Measurements from ENCODE around the gene DGUOK.
"Not testable (repeated sequence)": the region's sequence is repeated elsewhere in the genome, so short reads cannot be mapped to it uniquely, and the experiment has no call there.

The DGUOK gene

DNA sequence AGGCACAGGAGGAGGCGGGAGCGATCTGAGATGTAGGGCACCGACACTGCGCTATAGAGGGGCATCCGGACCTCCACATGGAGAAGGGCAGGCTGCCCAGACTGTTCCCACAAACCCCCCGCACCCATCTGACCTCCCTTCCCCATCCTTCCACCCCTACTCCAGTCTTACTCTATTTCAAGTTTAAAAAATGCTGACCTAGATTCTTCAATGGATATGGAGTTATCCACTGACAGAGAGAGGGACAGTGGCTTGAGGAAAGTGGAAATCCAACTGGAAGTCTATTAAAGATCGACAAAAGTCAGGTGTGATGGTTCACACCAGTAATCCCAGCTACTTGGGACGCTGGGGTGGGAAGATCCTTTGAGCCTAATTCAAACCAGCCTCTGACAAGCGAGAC lies 5.1 kb upstream of the DGUOK start:
- no peak for DNase-seq

DNA sequence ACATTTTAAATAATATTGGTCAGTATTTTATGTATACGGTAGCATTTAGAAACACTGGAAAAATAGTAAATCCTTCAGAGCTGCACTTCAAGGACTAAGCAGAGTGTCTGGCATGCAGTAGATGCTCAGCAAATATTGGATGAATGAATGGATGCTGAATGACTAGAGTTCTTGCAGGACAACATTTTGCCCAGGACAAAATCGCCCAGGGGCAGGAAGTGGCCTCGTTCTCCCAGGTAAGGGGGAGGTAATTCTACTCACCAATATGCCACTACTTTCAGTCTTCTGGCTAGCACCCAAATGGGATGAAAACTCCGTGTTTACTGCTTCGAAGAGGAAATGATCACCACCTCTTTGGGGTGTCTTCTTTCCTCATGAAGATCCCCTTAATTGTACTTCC lies 4.0 kb upstream of the DGUOK start:
- no peak for DNase-seq

DNA sequence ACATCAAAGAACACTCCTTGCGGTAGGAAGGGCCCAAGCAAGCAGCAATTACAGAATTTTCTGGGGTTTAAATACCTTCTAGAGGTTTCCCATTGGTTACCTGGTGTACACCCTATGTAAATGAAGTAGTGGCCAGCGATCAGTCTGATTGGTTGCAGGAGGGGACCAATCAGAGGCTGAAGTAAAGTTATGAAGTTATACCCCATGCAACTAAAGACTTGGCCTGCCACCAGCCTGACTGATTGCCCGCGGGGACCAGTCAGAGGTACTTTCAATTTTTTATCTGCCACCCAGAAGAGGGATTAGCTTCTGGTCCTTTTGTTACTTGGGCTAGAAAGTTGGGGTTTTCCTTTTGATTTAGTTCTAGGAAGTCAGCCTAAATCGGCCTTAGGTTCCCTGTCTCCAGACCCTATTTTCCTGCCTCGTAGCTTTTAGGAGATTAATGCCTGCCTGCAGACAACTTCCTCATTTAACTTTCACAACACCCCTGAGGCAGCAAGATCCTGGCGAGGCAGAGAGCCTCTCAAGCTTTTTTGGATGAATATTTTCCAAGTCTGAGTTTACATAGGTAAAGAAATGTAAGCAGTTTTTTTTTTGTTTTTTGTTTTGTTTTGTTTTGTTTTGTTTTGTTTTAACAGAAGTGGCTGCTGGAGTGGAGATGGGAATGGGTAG lies 1.5 kb upstream of the DGUOK start:
- peak; percentile 58 for DNase-seq

DNA sequence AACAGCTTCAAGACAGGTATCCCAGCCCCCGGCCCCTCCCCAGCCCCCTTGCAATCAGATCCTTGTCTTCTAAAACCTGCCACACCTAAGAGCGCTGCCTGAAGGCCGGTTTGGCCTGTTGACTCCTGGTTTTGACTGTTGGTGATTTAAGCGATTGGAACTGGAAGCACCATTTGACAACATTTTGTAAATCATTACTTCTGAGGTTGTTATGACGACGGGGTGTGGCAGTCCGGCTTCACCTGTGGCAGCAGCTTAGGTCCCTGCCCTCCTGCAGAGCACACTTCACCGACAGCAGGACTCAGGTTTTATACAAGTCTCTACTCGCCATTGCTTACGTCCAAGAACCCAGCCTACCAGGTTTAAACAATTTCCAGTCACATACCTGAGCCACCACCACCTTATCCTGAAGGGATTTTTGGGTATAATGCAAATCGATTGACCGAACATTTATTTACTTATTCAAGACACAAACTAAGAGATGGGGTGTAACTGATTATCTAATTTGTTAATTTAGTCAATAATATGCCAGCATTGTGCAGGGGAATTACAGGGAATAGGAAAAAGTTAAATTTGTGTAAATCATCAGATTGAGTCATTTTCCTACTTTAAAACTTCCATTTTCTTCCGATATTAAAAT lies 707 bp upstream of the DGUOK start:
- no peak for DNase-seq

DNA sequence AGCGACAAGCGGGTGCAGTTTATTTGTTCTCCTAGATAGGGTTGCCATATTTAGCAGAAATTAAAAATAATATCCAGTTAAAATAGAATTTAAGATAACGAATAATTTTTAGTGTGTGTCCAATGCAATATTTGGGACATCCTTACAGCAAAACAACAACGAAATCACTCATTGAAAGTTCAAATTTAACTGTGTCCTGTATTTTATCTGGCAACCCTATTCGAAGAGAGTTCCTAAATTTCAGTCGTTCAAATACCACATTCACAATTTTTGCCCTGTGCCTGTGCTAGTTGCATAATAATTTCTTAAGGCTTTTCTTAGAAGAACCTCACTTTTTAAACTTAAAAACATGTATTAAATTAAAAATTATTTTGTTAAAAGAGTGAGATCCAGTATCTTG lies 664 bp downstream of the DGUOK start:
- DNase-seq, result no peak

DNA sequence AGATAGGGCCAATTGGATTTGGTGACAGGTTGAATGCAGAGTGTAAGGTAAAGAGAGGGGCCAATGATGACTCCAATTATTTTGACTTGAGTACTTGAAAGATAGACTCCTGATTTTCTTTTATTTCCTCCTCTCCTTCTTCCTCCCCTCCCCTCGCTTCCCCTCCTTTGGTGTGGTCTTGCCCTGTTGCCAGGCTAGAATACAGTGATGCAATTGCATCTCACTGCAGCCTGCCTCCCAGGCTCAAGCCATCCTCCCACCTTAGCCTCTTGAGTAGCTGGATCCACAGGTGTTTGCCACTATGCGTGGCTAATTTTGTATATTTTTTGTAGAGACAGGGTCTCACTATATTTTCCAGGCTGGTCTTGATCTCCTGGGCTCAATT lies 2.3 kb downstream of the DGUOK start:
- DNase-seq, result no peak

DNA sequence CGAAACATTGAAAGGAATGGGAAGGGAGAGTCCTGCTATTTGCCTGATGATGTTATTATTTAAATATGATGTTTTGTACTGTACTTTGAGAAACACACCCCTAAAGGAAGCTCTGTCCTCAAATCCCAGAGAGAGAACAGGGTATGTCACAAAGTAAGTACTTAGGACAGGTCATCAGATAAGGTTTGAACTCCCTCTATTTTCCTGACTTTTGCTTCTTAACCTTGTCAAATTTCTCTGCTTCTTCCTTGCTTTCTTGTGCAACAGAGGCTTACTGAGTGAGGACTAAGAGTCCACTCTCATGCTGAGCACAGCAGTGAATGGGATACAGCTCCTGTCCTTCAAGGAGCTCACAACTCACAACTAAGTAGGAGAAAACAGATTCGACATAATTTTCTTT lies 3.7 kb downstream of the DGUOK start:
- no peak for DNase-seq

DNA sequence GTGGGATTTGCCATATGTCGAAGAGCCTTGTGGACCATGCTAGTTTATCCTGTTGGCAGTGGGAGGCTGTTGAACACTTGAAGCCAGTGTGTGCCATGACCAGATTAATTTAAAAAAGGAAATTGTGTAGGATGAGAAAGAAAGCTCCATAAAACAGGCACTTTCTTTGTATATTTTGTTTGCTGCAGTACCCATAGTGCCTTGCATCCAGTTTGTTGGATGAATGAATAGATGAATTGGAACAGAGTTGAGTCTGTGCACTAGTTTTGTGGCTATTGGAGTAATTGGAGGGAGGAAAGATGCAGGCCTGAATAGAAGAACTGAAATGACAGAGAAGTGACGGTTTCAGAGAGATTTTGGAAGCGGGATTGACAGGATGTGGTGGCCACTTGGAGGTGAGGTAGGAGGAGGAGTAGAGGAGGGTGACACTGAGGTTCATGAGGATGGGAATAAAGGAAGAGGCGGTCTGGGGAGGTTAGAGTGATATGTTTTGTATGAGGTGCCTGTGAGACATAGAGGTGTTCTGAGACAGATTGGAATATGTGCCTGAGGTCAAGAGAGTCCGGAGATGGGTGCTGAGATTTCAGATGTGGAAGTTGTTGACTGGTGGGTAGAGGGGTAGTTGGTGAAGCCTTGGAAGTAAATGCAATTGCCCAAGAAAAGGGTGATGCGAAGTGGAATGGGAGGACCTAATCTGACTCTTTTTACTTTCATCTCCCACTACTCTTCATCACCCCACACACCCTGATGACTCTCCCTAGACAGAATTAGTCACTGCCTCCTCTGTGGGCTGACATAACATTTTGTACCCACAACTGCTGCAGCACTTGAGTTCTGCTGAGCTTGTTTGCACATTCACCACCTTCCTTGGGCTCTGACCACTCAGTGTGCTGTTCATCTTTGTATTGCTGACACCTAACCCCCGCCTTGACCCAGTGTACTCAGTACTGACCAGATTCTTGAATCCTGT lies 5.1 kb downstream of the DGUOK start:
- DNase-seq, result no peak

DNA sequence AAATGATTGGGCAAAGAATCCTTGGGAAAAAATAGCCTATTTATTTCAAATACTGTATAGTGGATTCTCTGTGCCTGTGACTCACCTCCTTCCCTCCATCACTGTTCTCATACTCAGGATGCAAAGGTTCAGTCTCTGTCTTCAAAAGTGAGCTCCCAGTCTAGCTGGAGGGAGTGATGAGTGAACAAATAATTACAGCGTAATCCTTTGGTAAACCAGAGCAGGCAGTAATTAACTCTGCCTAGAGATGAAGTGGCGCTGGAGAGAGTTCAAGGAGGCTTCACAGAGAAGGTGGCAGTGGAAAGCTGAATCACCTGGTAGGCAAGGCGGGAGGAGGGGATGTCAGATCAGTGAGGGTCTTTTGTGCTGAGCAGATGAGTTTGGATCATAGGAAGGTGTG lies 6.5 kb downstream of the DGUOK start:
- DNase-seq, result no peak

DNA sequence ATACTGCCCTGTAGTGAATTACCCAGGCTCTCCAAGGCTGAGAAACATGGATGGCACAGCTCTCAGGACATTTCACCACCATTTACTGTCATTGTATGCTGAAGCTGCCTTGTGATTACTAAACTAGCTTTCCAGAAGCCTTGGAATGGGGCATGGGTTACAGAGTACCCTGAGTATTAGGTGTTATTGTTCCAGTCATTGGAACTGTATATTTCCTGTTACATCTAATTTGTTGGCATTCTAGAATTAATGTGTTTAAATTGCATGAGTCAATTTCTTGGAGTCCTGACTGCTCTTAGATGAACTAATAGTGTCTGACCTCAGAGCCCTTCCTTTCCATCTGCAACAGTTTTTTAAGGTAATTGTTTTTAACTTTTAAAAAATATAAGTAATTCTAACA lies 9.0 kb downstream of the DGUOK start:
- DNase-seq, result no peak

DNA sequence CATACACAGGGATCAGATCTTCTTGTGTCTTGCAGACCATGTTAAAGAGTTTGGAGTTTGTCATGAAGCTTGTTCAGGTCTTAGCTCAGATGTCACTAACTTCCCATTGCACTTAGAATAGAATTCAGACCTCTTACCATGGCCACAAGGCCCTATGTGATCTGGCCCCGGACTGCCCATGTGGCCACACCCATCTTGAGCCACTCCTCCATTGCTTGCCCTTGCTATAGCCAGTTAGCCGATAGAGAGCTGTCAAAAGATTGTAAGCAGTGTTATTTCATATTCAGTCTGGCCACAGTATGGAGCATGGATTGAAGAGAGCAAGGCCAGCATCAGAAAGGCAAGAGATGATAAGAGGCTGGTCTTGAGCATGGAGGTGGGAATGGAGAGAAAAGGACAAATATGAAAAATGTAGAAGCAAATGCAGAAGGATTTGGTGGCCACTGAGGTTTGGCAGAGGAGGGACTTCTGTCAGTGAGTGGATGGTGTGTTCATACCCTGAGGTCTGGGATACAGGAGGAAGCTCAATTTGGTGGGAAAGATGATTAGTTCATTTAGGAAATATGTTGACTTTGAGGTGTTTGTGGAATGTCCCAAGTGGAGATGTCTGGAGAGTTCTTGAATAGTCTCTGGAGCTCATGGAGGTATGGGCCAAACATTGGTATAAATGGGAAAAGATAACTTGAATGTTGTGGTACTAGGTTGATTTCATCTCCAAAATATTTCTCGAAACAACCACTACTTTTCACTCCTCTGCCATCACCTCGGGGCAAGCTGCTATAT lies 10.6 kb downstream of the DGUOK start:
- peak; percentile 6 for DNase-seq

DNA sequence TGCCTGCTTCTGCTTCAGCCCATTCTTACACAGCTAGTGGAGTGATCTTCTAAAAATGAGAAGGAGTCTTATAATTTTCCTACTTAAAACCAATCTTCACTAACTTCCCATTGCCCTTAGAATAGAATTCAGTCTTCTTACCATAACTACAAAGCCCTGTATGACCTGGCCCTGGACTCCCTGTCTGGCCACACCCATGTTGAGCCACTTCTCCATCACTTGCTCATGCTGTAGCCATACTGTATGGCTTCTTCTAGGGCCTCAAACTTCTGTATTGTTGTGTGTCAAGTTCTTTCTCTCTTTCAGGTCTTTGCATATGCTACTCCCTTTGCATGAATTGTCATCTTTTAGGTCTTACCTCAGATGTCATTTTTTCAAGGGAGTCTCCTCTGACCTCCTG lies 11.2 kb downstream of the DGUOK start:
- DNase-seq, result no peak

DNA sequence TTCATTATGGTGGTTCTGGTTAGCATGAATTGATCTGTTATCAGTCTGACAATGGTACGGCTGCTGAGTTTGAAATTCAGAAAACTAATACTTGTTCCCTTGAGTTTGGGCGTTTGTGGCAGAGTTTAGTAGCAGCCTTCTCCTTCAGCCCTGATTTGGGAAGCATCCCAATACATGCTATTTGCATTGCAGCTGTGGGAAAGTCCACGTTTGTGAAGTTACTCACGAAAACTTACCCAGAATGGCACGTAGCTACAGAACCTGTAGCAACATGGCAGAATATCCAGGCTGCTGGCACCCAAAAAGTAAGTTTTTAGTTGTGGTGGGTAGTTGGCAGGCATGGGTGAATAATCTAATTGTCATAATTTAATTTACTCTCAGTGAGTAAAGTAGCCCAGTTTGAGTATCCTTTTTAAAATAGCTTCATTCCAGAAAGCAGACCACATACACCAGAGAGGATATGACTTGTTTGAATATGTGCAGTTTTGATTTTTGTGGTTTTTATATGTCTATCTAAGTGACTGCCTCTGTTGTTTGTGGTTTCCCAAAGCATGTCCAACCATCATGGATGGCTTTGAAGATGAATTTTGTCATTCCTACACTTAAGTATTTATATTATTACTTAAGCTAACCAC lies 12.2 kb downstream of the DGUOK start:
- no peak for DNase-seq

DNA sequence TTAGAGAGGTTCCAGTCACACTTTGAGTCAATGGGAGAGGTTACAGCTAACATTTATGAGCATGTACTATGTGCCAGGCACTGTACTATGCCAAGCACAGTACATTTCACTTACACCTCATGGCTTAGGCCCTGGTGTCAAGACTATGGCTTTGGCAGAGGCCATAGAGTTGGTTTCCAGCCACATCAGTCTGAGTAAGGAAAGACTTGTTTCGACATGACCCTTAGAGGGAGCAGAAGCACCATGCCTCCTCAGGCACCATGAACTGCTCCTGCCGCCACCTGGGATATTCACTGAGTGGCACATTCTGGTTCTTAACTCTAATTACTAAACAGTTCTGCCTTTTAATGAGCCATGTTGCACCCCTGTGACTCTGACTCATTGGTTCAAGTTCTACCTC lies 12.7 kb downstream of the DGUOK start:
- peak; percentile 4 for DNase-seq

DNA sequence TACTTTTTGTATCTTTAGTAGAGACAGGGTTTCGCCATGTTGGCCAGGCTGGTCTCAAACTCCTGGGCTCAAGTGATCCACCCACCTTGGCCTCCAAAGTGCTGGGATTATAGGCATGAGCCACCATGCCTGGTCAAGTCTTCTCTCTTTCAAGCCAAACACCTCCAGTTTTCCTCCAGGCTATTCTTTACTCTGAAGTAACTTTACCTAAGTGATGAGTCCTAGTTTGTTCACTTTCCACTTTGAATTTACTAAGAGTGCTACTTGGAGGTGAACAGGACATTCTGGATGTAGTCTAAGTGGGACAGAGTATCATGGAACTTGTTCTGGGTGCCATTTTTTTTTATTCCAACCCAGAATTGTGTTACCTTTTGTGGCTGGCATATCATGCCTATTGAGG lies 13.4 kb downstream of the DGUOK start:
- DNase-seq, result not testable (repeated sequence)

DNA sequence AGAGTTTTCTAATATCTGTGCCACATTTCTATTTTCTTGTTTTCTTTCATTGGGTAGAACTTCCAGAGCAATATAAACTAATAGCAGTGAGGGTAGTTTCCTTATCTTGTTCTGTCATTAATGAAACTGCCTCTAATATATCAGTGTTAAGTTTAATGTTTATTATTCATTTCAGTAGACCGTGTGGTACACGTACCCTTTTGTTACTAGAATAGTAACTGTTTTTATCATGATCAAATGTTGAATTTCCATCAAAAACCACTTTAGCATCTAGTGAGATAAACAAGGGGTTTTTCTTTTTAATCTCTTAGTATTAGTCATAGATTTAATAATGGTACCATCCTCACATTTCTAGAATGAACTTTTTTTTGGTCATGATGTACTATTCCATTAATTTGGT lies 16.0 kb downstream of the DGUOK start:
- no peak for DNase-seq

DNA sequence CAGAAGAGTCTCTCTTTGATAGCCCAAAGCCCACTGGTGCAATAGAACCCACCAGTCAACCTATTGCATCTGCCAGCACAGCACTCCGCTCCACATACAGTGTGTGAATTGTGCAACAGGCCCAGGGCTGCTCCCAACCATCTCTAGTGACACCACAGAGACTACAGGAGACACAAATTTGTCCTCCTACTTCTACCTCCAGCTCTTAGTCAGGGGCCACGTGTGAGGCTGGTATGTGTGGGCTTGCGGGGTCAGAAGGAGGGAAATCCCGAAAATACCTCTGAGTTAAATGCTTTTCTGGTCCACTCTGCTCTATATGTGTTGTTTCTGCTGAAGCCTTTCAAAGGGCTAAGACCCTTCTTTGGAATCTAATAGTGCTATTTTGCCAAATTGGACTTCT lies 18.0 kb downstream of the DGUOK start:
- DNase-seq, result no peak

DNA sequence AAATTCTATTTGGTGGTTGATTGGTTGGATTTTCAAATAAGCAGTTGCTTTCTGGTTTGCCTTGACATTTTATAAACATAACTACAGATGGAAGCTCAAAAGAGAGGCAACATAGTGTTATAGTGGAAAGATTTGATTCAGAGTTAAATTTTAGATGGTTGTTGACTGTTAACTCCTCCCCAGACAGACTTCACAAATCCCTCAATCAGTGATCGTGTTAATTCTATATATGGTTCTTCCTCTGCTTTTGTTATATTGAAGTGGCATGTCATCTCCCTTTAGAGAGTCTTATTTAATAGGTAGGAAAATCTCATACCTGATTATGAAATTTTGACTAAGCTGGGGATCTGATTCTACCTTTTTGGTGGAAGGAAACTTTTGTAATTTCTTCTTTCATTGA lies 19.5 kb downstream of the DGUOK start:
- DNase-seq, result no peak

DNA sequence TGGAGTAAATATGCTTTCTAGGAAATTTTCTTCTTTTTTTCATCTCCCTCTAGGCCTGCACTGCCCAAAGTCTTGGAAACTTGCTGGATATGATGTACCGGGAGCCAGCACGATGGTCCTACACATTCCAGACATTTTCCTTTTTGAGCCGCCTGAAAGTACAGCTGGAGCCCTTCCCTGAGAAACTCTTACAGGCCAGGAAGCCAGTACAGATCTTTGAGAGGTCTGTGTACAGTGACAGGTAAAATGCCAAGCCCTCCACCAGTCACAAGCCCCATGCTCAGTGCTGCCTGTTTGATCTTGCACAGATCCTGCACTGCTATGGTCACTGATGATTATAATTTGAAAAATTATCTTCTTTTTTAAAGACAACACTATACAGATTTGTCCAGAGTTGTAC lies 20.0 kb downstream of the DGUOK start:
- DNase-seq, result no peak

DNA sequence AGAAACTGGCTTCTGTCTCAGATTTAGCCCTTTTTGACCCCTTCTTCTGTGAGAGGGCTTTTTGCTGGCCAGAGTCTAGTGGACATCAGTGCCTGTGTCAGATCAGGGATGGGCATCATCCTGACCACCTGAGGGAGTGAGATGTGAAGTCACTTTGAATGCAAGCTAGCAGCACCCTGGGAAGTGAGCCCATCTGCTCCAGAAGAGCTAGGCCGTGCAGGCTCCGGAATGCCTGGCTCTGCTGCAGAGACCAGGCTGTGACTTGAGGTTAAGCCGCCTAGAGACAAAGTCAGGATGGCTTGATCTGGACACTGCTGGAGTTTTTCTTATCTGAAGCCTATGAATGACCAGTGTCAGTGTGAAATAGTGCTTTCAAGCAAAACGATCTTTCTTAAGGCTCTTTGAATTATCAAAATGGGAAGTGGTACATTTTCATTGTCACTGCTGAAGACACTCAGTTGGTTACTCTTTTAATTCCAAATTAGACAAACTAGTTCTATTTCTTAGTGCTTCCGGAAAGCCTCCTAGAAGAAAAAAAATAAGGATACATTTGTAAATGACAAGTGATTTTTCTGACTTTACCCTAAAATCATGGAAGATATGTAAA lies 20.8 kb downstream of the DGUOK start:
- DNase-seq, result no peak

DNA sequence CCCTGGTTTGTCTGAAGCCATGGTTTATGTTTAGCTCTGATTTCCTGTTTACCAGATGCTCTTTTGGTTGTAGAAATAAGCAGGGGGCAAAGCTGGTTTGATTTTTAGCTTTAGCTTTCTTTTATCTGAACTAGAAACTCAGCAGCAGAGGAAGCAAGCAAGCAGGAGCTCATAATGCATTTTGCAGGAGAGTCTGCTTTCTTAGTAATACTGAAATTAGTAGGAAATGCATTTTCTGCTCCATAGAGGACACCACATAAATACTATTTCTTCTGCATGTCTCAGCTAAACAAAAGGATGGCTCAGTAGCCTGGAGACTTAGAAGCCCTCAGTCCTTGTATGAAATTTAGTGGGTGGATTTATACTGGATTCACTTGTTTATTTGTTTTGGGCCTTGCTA lies 23.1 kb downstream of the DGUOK start:
- DNase-seq, result no peak
